ENCODE results near the gene ZRANB3.

DNA sequence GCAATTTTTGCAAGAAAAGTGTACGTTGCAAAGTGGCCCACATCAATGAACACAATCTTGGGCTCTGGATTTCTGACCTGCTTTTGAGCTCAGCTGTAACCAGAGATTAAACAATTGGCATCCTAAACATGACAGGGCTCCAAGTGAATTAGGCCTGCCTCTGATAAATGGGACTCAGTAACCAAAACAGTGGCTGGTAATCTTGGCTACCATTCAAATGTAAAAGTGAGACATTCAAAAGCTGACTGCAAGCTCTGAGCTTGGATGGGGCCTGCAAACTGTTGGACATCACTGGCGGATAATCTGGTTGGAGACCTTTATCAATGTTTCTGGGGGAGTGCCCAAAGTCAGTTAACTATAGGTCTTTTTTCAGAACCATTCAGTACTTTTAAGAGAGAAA lies 318.3 kb downstream of the ZRANB3 start:
- TF ChIP-seq, protein P1, sequence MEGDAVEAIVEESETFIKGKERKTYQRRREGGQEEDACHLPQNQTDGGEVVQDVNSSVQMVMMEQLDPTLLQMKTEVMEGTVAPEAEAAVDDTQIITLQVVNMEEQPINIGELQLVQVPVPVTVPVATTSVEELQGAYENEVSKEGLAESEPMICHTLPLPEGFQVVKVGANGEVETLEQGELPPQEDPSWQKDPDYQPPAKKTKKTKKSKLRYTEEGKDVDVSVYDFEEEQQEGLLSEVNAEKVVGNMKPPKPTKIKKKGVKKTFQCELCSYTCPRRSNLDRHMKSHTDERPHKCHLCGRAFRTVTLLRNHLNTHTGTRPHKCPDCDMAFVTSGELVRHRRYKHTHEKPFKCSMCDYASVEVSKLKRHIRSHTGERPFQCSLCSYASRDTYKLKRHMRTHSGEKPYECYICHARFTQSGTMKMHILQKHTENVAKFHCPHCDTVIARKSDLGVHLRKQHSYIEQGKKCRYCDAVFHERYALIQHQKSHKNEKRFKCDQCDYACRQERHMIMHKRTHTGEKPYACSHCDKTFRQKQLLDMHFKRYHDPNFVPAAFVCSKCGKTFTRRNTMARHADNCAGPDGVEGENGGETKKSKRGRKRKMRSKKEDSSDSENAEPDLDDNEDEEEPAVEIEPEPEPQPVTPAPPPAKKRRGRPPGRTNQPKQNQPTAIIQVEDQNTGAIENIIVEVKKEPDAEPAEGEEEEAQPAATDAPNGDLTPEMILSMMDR (optimal IDR thresholded peaks at IDR 0.05 in 1 of 3, IDR thresholded peaks at IDR 0.05 in 1 of 3, conservative IDR thresholded peaks at IDR 0.05 in 1 of 3; ENCODE audit: extremely low read depth in 1 of 3, insufficient read depth in 2 of 3, low read length in 3 of 3): no peak
- no peak for TF ChIP-seq EZH2 (IDR thresholded peaks at IDR 0.05; ENCODE audit: low read length)
